IPS DF 6.9 (cell line): ENCODE results near the gene C16orf74.

Experiments
- DNase-seq: peaks from one replicate; pipeline ENCODE4 v3.0.0-alpha.2; 2013; ENCODE audit warnings: low read depth, low spot score
- H3K27ac ChIP-seq: one replicate; pipeline ENCODE4 v1.5.1; 2013; ENCODE audit warnings: low read length, control low read depth
- H3K27me3 ChIP-seq: 2 replicates; pipeline ENCODE4 v1.6.1; 2013; ENCODE audit warnings: mild to moderate bottlenecking, low read length; ENCODE audit not compliant: control insufficient read depth, insufficient read depth
- H3K36me3 ChIP-seq: 2 replicates; pipeline ENCODE4 v1.6.1; 2013; ENCODE audit warnings: low read length; ENCODE audit not compliant: control insufficient read depth, insufficient read depth
- H3K4me1 ChIP-seq: 2 replicates; pipeline ENCODE4 v1.6.1; 2013; ENCODE audit warnings: low read length; ENCODE audit not compliant: control insufficient read depth, insufficient read depth
- H3K4me3 ChIP-seq: 2 replicates; pipeline ENCODE4 v1.5.1; 2013; ENCODE audit warnings: mild to moderate bottlenecking, low read length
- H3K9me3 ChIP-seq: 2 replicates; pipeline ENCODE4 v1.6.1; 2013; ENCODE audit warnings: low read length, inconsistent platforms; ENCODE audit not compliant: control insufficient read depth, insufficient read depth
- WGBS: extraction: QIAGEN DNeasy Blood & Tissue Kit; methylation state at CpG from one replicate; pipeline ENCODE4 v1.1.7; 2013; ENCODE audit warnings: mixed read lengths, missing lambda C conversion rate; ENCODE audit not compliant: insufficient read length, insufficient coverage; 5-methylcytosine and 5-hydroxymethylcytosine counted together

Gene C16orf74

DNA sequence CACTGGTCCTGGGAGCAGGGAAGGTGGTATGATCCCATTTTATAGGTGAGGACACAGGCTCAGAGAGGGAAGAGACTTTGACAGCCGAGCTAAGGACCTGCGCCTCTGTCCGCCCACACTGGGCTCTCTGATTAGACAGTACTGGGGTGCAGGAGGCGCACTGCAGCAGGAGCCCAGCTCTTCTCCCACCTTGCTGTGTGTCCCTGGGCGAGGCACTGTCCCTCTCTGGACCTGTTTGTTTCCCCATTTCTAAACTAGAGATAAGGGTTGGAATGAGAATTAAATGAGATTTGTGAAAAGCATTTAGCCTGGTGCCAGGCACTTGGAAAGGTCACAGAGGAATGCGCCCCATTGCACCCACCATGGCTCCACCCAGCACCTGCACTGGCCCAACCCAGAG is 42.6 kb downstream of the C16orf74 start:
- no peaks in the 10 kb centered on the region for H3K4me1 ChIP-seq
- no peaks in the 10 kb centered on the region; the same call in 1 of the 2 replicates for H3K36me3 ChIP-seq
- H3K27me3 ChIP-seq = no peaks in the 10 kb centered on the region
- WGBS = no CpG with 5 or more reads among the region's 6 CpGs
- no peak for DNase-seq
- H3K9me3 ChIP-seq = no peaks in the 10 kb centered on the region
- H3K27ac ChIP-seq = no peak overlapping the region
- H3K4me3 ChIP-seq = no peak overlapping the region

DNA sequence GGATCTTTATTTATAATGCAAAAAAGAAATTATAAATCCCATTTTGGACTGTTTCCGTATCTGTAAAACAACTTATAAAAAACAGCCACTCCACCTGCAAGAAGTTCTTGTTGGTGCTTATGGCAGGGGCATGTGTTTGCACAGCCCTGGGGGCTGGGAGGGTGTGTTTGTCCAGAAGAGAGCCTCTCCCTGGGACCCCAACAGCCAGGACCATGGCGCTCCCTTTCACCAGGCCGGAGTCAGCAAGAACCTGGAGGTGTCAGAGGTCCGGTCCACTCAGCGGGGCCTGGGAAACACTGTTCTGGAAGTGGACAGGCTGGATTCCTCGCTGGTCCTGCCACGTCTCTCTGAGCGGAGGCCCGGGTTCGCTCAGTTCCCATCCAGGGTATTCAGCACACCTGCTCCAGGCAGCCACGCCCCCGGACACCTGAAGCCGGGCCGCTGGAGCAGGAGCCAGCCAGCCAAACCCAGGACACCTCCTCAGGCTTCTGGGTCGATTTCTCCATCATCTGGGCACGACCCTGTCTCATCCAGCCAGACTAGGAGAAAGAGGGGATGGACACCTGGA is 43.3 kb downstream of the C16orf74 start:
- H3K27me3 ChIP-seq = no peaks in the 10 kb centered on the region
- H3K27ac ChIP-seq = no peak overlapping the region
- no peak for DNase-seq
- H3K36me3 ChIP-seq = no peaks in the 10 kb centered on the region; the same call in 1 of the 2 replicates
- no peak overlapping the region for H3K4me3 ChIP-seq
- no peaks in the 10 kb centered on the region for H3K4me1 ChIP-seq
- H3K9me3 ChIP-seq = no peaks in the 10 kb centered on the region
- WGBS = no CpG with 5 or more reads among the region's 16 CpGs

DNA sequence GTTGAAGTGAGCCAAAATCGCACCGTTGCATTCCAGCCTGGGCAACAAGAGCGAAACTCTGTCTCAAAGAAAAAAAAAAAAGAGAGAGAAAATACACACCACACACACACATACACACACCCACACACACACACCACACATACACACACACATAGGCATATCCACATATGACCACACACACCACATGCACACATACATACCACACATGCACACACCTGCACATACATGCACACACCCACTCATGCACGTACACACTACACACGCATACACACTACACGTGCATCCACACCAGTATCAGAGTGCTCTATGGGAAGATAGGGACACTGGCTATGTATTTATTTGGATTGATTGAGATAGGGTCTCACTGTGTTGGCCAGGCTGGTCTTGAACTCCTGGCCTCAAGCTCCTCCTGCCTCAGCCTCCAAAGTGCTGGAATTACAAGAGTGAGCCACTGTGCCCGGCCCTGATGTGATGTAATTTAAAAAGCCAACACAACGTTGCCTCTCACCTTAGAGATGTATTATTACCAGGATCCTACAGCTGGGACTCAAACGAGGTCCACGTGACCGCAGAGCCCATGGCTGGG is 44.4 kb downstream of the C16orf74 start:
- no peaks in the 10 kb centered on the region for H3K4me1 ChIP-seq
- H3K27me3 ChIP-seq = no peaks in the 10 kb centered on the region
- no peak overlapping the region for H3K27ac ChIP-seq
- no peaks in the 10 kb centered on the region; the same call in 1 of the 2 replicates for H3K36me3 ChIP-seq
- no peaks in the 10 kb centered on the region for H3K9me3 ChIP-seq
- no peak for DNase-seq
- no peak overlapping the region for H3K4me3 ChIP-seq
- WGBS = no CpG with 5 or more reads among the region's 11 CpGs

- Histone ChIP-seq H3K9me3 (no peaks in the 10 kb centered on the region), H3K27me3 (no peaks in the 10 kb centered on the region), H3K36me3 (no peaks in the 10 kb centered on the region; the same call in 1 of the 2 replicates), H3K4me1 (no peaks in the 10 kb centered on the region), H3K4me3 (no peak overlapping the region), H3K27ac (no peak overlapping the region)
- WGBS = no CpG with 5 or more reads among the region's 20 CpGs
- no peak for DNase-seq
Observed at GRCh38 chr16:85704900-85705846, 45.7 kb downstream of the C16orf74 start.

GRCh38 chr16:85704011-85704410 is 46.9 kb downstream of the C16orf74 start:
- Histone ChIP-seq H3K27me3 (no peaks in the 10 kb centered on the region), H3K36me3 (no peaks in the 10 kb centered on the region), H3K27ac (no peak overlapping the region), H3K9me3 (no peaks in the 10 kb centered on the region), H3K4me1 (no peaks in the 10 kb centered on the region), H3K4me3 (no peak overlapping the region)
- WGBS = no CpG with 5 or more reads among the region's 11 CpGs
- no peak for DNase-seq

- no peak overlapping the region for H3K27ac ChIP-seq
- H3K36me3 ChIP-seq = no peaks in the 10 kb centered on the region
- no peak overlapping the region for H3K4me3 ChIP-seq
- WGBS = no CpG with 5 or more reads among the region's 7 CpGs
- H3K27me3 ChIP-seq = no peaks in the 10 kb centered on the region
- H3K4me1 ChIP-seq = no peaks in the 10 kb centered on the region
- no peak for DNase-seq
- no peaks in the 10 kb centered on the region for H3K9me3 ChIP-seq
Observed at GRCh38 chr16:85699628-85700027, 51.3 kb downstream of the C16orf74 start.

- Histone ChIP-seq H3K4me3 (no peak overlapping the region), H3K4me1 (no peaks in the 10 kb centered on the region), H3K36me3 (no peaks in the 10 kb centered on the region), H3K9me3 (no peaks in the 10 kb centered on the region), H3K27me3 (no peaks in the 10 kb centered on the region), H3K27ac (no peak overlapping the region)
- DNase-seq = no peak
- no CpG with 5 or more reads among the region's 12 CpGs for WGBS
Observed at GRCh38 chr16:85698935-85699558, 51.8 kb downstream of the C16orf74 start.

GRCh38 chr16:85698459-85698891 is 52.4 kb downstream of the C16orf74 start:
- Histone ChIP-seq H3K4me1 (no peaks in the 10 kb centered on the region), H3K36me3 (no peaks in the 10 kb centered on the region), H3K4me3 (no peak overlapping the region), H3K27ac (no peak overlapping the region), H3K27me3 (no peaks in the 10 kb centered on the region), H3K9me3 (no peaks in the 10 kb centered on the region)
- no CpG with 5 or more reads among the region's 7 CpGs for WGBS
- no peak for DNase-seq

DNA sequence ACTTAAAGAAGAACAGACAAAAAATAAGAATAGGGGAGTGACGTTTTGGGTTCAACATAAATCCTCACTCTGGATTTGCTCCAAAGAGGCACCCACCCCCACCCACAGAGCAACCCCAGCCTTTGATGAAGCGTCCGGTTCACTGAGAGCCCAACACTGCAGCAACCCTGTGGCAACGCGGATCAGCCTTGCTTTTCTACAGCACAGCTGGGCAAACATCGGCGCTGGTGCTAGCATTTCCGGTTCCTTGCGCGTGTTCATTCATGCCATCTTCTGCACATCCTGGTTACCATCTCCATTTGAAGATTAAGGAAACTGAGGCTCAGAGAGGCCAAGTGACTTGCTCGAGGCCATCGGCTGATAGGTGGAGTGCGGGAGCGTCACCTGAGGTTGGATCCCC is 53.5 kb downstream of the C16orf74 start:
- DNase-seq = no peak
- Histone ChIP-seq H3K4me1 (no peaks in the 10 kb centered on the region), H3K27me3 (no peaks in the 10 kb centered on the region), H3K9me3 (no peaks in the 10 kb centered on the region), H3K36me3 (no peaks in the 10 kb centered on the region), H3K27ac (no peak overlapping the region), H3K4me3 (no peak overlapping the region)
- WGBS = no CpG with 5 or more reads among the region's 14 CpGs

GRCh38 chr16:85696781-85697180 is 54.1 kb downstream of the C16orf74 start:
- no peak for DNase-seq
- H3K27me3 ChIP-seq = no peaks in the 10 kb centered on the region
- no peak overlapping the region for H3K4me3 ChIP-seq

More at GRCh38 chr16:85696781-85697180, 54.1 kb downstream of the C16orf74 start:
- no peaks in the 10 kb centered on the region for H3K4me1 ChIP-seq
- no peaks in the 10 kb centered on the region for H3K9me3 ChIP-seq
- H3K36me3 ChIP-seq = no peaks in the 10 kb centered on the region
- no CpG with 5 or more reads among the region's 16 CpGs for WGBS
- no peak overlapping the region for H3K27ac ChIP-seq
